LoVo (cell line): ENCODE measurements around the gene PROM1.

ENCODE experiments used
- DNase-seq: peaks from one replicate; pipeline ENCODE4 v3.0.0-alpha.2; 2016; ENCODE audit warnings: low spot score

PROM1 gene, protein sequence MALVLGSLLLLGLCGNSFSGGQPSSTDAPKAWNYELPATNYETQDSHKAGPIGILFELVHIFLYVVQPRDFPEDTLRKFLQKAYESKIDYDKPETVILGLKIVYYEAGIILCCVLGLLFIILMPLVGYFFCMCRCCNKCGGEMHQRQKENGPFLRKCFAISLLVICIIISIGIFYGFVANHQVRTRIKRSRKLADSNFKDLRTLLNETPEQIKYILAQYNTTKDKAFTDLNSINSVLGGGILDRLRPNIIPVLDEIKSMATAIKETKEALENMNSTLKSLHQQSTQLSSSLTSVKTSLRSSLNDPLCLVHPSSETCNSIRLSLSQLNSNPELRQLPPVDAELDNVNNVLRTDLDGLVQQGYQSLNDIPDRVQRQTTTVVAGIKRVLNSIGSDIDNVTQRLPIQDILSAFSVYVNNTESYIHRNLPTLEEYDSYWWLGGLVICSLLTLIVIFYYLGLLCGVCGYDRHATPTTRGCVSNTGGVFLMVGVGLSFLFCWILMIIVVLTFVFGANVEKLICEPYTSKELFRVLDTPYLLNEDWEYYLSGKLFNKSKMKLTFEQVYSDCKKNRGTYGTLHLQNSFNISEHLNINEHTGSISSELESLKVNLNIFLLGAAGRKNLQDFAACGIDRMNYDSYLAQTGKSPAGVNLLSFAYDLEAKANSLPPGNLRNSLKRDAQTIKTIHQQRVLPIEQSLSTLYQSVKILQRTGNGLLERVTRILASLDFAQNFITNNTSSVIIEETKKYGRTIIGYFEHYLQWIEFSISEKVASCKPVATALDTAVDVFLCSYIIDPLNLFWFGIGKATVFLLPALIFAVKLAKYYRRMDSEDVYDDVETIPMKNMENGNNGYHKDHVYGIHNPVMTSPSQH

DNA sequence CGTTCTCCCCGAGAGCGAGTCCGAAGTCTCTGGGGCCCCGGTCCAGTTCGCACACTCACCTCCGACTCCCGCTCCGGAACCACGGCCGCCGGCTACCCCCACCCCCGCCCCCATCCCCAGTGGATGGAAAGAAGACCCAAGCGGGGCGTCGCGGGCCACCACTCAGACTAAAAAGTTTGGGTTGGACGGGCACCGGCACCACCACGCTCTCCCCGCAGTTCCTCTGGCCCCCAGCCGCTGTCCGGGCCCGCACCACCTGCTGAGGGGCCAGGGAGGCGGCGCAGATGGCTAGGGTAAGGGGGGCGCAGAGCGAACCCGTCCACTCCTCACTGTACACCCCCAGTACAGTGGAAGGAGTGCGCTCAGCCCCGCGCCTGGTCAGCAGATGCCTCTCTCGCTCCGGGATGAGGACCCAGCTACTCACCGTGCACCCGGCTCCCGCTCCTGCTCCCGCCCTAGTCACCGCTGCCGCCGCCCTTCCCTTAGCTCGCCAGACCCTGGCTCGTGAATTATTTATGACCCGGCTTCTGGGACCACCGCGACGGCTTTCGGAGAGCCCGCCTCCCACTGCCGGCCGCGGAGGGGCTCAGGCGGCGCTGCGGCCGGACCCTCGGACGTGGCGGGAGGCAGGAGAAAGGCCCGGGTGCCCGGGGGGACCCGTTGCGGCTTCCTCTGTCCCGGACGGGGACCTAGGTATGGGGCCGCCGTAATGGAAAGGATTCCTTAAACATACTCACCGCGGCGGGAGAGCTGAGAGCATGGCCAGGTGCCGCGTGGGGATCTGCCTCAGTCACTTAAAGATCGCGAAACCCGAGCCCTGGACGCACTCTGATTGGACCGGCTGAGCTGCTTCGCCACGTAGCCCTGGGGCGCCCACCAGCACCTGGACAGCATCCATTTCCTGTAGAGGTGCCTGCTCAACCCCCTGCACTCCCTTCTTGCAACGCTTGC lies at the start of gene PROM1:
Gene PROM1 (minus strand): TSS at position 783 of the 951 bp plus-strand sequence. CDS start 8,117 bp downstream, outside the sequence.
- peak; percentile 44 for DNase-seq

DNA sequence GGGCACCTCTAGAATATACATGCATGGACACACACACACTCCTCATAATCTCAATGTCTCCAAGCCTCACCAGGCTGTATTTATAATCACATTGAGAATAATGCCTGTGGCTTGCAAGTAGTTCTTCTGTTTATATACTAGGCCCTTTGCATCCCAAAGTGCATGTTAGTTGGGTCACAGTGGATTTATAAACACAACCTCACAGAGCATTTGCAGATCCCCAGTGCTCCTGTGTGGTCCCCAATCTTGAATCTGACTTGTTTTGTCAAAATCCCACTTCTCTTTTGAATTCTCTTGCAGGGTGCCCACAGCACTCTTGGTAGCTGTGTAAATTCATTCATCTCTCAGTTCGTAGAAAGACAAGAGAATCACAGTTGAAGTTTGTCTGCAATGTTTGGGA lies 49.6 kb upstream of the PROM1 start:
- no peak for DNase-seq

DNA sequence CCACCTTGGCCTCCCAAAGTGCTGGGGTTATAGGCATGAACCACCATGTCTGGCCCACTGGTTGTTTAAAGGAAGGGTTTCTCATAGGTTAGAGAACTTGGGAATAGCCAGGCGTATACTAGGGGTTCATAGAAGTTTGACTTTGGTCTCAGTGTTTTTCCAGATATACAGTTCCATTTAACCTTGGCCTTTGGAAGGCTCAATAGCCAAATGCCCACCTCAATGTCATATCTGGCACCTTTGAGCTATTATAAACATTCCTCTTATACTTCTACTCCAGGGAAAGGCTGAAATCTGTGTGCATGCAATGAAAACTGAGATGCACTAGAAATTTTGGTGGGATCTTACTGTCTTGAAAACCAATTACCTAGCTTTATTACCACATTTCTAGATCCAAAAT lies 47.5 kb upstream of the PROM1 start:
- DNase-seq: no peak

DNA sequence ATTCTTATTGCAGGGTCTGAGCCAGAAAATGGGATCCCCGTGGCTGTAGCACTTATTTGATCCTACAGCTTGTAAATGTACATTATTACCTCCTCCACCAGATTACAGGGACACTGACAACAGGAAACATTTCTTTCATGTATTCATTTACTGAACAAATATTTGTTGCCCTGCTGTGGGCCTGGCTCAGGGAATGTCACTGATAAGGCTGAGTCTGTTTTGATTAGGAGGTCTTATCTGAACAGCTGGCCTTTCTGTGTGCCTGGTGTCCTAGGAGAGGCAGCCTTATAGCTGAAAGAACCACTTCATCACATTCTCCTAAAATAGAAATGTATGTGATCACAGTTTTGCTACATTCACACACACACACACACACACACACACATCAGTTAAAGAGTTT lies 45.5 kb upstream of the PROM1 start:
- DNase-seq: peak; percentile 51

DNA sequence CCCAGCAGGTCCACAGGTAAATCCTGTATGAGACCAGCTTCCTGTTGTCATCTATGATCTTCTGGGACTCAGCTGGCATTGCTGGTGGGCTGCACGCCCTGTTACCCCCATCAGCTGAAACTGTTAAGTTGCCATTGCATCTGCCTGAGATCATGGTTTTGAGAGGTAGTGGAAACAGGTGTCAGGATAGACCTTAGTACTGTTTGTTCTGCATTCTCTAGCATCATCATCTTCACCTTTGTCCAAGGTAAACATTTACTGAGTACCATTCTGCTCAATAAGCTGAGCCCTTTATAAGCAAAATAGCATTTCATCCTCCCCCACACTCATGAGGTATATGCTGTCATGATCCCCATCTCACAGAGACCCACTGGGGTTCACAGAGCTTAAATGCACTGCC lies 42.9 kb upstream of the PROM1 start:
- DNase-seq: no peak

DNA sequence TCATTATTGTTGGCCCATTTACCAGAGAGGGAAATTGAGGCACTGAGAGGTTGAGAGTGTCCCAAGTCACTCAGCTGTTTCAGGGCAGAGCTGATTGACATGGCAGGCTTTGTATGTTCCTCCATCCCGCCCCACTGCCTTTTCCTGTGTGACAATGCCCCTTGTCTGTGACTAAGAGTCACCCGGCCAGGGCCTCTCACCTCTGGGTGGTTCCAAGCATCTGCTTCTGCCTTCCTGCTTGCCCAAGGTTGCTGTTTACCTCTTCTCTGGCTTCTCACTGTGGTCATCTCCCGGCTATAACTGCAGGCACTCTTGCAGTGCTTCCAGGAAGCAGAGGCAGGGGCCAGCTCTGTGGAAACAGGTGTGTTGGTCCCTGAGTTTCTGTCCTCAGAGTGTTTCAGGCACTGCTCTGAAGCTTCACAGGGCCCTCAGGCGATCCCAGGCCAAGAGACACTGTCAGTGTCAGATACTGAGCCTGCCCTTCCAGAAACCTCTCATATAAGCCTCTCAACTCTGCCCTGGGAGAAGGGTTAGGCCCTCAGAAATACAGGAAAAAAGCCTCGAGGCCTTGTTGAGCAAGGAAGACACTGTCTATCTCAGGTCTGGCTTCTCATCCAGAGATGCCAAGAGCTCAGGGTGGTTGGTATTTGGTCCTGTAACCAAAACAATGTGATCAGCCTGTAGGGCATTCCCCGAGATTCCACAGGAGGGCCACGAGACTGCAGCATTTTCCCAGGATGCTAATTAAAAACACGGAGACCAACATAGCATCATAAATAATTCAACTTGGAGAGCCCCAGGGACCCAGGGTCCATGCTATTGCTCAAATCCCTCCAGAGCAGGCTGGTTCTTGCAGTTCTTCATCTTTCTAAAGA lies 42.0 kb upstream of the PROM1 start:
- no peak for DNase-seq

DNA sequence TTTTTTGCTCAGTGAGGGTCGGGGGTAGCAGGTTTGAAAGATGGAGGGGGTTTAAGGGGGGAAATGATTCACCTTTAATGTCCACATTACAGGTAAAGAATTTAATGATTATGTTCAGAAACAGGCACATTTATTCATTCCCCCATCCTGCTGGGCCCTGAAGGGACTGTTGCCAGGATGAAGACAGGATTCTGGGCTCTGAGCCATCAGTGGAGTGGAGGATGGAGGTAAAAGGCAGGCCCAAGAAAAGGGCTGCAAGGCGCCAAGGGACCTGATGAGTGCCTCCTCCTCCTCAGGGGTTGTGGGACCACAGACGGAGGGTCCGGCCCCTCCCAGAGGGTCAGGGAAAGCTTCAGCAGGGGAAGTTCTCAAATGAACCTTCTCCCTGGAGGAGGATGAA lies 40.4 kb upstream of the PROM1 start:
- no peak for DNase-seq

DNA sequence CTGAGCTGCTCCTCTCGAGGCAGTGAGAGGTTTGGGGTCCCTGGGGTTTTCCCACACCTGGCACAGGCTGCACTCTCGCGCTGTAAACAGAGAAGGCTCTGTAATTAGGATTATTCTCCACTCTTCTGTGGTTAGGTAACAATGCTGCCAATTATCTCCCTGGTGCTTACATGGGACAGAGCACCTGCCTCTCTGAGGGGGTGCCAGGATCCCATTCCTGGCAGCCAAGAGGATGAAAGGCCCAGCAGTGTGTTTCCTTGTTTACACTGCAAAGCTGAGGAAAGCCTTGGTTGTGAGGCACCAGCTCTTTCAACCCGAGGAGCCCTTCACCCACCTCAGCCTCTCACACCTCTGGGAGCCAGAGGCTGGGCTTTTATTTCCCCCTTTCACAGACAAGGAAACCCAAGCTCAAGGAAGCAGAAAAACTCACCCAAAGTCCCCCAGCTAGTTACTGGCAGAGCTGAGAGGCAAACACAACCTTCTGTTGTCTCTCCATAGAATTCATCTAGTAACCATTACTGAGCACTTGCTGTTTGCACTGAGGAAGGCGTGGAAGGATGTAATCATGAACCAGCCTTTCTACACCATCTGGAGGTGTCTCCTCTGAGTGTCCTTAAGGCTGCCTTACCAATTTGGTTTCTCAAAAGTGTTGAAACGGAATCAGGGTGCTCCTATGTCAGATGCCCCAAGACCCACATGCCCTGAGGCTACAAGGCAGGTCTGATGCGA lies 39.7 kb upstream of the PROM1 start:
- no peak for DNase-seq

DNA sequence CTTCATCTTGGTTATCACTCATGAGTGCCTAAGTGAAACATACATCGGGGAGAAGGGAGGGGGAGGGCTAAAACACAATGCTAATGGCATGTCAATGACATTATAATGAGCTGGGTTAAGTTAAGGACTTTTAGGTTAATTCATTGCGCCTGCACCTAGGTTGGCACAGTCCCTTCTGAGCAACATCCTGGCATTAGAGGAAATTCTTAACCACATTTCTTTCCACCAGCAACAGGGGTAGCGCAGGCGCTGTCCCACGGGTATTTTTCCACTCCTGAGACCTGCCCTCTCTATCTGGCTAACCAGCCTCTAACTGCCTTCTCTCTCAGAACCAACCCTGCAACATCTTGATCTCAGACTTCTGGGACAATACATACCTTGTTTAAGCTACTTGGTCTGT lies 39.0 kb upstream of the PROM1 start:
- DNase-seq: no peak

DNA sequence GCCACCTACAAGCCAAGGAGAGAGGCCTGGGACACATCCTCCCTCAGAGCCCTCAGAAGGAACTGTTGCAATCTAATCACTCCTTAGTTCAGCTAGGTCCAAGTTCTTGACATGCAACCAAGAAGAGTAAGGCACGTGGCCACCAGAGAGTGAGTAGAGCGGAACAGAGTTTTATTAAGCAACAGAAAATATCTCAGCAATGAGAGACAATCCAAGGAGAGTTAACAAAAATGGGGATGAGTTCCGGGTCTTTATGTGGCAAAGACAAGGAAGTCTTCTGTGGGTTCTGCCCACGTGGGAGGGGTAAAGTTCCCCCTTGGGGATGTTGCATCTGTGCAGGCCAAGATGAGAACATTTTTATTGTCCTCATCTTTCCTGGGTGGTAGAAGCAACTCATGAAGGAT lies 38.5 kb upstream of the PROM1 start:
- no peak for DNase-seq

DNA sequence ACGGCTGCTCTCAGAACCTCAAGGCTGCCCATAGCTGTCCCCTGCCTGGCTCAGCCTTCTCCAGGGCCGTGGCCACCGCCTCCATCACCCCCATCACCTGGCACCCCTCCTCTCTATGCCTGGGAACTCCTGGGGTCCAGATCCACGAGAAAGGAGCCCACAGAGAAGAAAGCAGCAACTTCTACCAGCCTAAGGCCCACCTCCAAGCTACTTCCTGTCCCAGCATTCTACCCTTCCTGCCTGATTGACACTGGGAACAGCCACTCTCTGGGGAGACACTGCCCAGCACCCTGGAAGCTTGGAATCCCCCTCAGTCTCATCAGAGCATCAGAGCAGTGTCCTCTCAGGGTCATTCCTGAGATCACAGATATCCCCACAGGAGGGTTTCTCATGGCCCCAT lies 36.9 kb upstream of the PROM1 start:
- DNase-seq: no peak

DNA sequence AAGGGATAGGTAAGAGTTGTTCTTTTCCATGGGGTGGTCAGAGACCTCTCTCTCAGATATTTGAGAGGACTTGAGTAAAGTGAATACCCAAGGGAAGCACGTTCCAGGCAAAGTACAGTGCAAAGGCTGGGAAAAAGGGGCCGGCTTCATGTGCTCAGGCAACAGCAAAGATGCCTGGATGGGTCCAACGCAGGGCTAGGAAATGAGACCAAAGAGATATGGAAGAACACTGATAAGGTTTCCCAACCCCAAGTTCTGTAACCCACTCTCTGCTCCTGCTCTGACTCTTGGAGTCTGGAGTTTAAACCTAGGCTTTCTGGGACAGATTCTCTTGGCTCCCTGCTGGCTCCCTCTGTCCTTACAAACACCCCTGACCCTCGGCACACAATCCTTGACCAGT lies 36.2 kb upstream of the PROM1 start:
- DNase-seq: no peak

DNA sequence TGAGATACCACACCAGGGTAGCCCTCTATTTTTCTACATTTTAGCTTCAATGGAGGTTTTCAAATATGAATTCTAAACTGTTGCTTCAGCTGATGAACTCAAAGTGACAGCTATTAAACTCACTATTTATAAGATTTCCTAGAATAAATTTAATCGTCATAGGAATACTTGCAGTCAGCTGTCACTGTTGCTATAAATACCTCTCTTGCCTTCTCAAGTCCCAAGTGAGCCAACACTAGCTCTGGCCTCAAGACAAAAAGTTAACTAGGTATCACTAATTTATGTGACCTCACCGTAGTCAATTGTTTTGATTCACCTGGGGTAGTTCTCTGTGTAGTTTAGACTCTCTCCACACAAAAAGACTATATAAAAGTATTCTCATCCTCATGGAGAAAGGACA lies 34.3 kb upstream of the PROM1 start:
- DNase-seq: no peak

DNA sequence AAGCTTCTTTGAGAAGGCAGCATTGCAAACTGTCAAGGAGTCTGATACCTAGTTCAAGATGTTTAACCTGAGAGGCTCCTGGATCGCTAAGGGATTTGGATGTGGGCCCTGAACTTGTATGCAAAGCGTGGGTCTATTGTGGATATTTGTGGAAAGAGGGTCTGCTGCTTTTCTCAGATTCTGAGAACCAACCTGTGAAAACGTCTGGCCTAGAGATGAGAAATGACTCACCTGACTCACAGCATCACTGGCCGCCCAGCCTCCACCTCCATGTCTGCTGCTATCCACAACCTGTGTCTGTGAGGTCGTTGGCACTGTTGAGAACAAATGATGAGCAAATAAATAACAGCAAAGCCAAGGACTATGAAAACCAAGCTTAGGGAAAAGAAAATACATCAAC lies 33.3 kb upstream of the PROM1 start:
- no peak for DNase-seq

DNA sequence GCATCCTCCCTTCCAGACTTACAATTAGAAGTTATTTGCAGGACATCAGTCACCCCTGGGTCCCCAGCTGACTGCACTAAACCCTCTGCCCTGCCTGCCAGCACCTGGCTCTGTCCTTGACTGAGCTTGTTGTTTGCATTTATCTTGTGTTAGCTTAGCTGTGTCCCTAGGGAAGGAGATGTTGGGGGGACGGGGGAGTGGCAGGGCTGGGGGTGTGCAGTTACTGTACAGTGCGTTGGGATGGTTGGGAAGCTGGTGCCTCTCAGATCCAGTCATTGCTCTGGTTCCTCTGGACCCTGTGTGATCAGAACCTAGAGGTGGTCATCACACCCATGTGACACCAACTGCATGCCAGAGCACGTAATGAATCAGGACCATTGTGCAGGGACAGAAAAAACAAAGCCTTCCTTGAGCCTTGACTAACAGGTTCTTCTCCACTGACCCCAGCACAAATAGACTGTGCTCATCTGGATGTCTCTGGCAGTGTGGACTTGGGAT lies 32.7 kb upstream of the PROM1 start:
- no peak for DNase-seq

DNA sequence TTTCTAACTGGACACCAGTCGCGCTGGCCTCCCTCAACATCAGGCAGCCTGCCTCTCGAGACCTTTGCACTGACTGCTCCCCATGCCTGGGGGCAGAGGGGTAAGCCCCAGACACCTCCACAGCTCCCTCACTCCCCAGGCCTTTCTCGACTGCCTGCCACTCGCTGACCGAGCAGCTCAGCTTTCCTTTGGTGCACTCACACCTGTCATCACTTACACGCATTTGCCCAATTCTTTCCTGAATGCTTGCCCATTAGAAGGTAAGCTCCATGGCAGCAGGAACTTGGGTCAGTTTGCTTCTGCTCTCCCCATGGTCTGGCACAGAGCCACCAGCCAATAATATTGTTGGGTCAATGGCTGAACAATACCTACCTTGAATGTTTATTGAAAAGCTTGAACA lies 32.2 kb upstream of the PROM1 start:
- DNase-seq: no peak

DNA sequence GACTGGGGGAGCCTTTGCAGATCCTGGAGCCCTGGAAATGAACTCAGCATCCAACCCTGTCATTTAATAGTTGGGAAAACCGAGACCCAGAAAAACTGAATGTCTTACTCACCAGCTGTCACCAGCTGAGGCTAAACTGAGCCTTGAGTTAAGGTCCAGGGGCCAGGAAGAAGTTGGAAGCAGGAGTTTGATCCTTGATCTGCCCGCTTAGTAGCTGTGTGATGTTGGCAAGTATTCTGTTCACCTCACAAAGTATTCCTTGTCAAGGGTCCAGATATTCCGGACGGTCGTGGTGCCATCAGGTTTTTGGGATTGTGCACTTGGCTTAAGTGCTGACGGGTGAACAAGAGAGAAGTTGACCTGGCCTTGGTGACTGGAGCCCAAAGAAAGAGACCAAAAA lies 30.7 kb upstream of the PROM1 start:
- no peak for DNase-seq

DNA sequence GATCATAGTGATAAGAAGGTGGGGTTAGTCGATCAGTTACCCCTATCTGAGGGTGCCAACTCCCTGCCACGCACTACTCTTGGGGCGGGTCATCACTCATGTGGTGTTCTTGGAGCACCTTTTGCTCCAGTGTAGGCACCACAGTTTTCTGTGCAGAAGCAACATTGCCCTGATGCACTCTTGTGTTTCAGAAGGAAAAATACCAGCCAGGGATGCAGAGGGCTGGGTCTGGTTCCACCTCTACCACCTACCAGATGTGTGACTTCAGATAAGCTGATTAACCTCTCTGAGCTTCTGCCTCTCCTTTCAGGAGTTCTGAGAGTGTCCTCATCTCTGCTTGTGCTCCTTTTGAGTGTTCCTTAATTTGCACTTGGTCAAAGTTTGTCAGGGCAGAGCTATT lies 29.9 kb upstream of the PROM1 start:
- no peak for DNase-seq

DNA sequence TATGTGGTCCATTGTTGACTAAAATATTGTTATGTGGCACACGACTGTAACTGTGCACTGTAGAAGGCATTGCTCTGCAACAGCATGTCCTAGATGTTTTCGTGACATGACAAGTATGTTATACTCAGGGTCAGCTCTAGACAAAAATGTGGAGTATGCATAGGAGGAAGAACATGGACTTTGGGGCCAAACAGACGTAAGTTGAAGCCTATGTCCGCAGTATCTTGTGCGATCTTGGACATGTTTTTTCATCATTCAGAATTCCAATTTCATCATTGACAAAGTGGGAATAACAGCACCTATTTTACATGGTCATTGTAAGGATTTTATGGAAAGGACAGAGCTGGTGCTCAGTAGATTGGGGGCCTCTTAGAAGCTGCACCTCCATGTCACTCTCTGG lies 27.7 kb upstream of the PROM1 start:
- no peak for DNase-seq

DNA sequence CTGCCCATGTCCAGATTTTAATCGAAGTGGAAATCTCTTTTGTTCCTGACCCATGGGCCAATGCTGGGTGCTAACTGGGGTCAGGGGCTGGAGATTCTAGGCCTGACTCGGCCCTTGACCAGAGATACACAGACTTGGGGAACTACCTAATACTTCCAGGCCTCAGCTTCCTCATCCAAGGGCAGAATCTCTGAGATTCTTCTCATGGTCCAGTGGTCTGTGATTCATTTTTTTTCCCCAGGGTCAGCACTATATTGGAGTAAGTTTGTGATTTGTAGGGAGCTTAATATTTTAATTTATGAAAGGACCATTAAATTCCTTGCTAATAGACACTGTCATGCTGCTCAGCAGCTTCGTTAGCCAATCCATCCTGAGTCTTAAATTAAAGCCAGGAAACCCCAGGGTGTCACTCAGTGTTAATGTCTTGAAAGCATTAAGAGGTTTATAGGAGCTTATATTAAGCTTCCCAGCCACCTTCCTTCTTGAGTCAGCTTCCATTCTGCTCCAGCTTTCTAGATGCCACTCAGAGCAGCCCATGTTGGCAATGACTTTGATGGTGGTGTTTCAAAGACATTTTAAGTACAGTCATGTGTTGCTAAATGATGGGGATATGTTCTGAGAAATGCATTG lies 27.0 kb upstream of the PROM1 start:
- DNase-seq: no peak
